HepG2 (cell line): ENCODE data around the gene ENPP7. TPM values are rescaled to one million over a fixed set of nuclear protein-coding genes. Genes with fewer than 3 reads are reported as not detected.

Experiments
- HMGA1 ChIP-seq: sonication (generic); formaldehyde crosslinking; conservative IDR thresholded peaks from 2 replicates; pipeline ENCODE4 v1.4.0; 2020; ENCODE audit warnings: missing genetic modification reagents
- HNF4G ChIP-seq, 2 experiments: sonication (generic) in 1 of 2; formaldehyde crosslinking in 1 of 2; IDR thresholded peaks; 2 replicates each; pipeline versions ENCODE4 v1.4.0 to v1.6.1; 2011 to 2020; ENCODE audit warnings: borderline replicate concordance in 2 of 2, low read depth in 2 of 2, mild to moderate bottlenecking in 2 of 2, low read length in 1 of 2, missing genetic modification reagents in 1 of 2, moderate library complexity in 1 of 2
- HNRNPLL ChIP-seq: fragments of 200-400 bp; formaldehyde crosslinking; IDR thresholded peaks from 2 replicates; pipeline ENCODE4 v1.6.1; 2017; ENCODE audit warnings: mild to moderate bottlenecking, low read depth, low read length; ENCODE audit not compliant: poor library complexity, severe bottlenecking
- HOXA5 ChIP-seq: sonication (generic); formaldehyde crosslinking; IDR thresholded peaks from 2 replicates; pipeline ENCODE4 v1.4.0; 2020; ENCODE audit warnings: missing genetic modification reagents
- NFE2L1 ChIP-seq: sonication (generic); formaldehyde crosslinking; IDR thresholded peaks from 2 replicates; pipeline ENCODE4 v1.4.0; 2020; ENCODE audit warnings: missing genetic modification reagents, mild to moderate bottlenecking, borderline replicate concordance
- SRY ChIP-seq: sonication (generic); formaldehyde crosslinking; IDR thresholded peaks from 2 replicates; pipeline ENCODE4 v1.8.0; 2022; ENCODE audit warnings: mild to moderate bottlenecking, missing genetic modification reagents
- TFDP1 ChIP-seq: IDR thresholded peaks from 2 replicates; pipeline ENCODE4 v1.6.1; 2016; ENCODE audit warnings: missing compliant biosample characterization, missing genetic modification reagents, borderline replicate concordance
- ZBTB1 ChIP-seq: sonication (generic); formaldehyde crosslinking; IDR thresholded peaks from 2 replicates; pipeline ENCODE4 v1.4.0; 2020; ENCODE audit warnings: missing genetic modification reagents, borderline replicate concordance
- ZBTB42 ChIP-seq: sonication (generic); formaldehyde crosslinking; IDR thresholded peaks from 2 replicates; pipeline ENCODE4 v1.5.0; 2020; ENCODE audit warnings: mild to moderate bottlenecking, missing genetic modification reagents
- ZFP36 ChIP-seq: fragments of 150-350 bp; IDR thresholded peaks from 2 replicates; pipeline ENCODE4 v1.6.1; 2018; ENCODE audit warnings: borderline replicate concordance, low read length, low read depth; ENCODE audit not compliant: partially characterized antibody
- ZNF572 ChIP-seq: sonication (generic); formaldehyde crosslinking; IDR thresholded peaks from 2 replicates; pipeline ENCODE4 v1.5.1; 2020; ENCODE audit warnings: mild to moderate bottlenecking, missing genetic modification reagents
- ZNF660 ChIP-seq: sonication (generic); formaldehyde crosslinking; IDR thresholded peaks from 2 replicates; pipeline ENCODE4 v1.5.1; 2020; ENCODE audit warnings: mild to moderate bottlenecking, low read depth, missing genetic modification reagents, borderline replicate concordance
- ZSCAN12 ChIP-seq: sonication (generic); formaldehyde crosslinking; IDR thresholded peaks from 2 replicates; pipeline ENCODE4 v1.9.0; 2021; ENCODE audit warnings: mild to moderate bottlenecking, missing genetic modification reagents
- polyA plus RNA-seq, 8 experiments: library from polyadenylated mRNA; depleted of rRNA in 3 of 8; stranded (reverse) in 7 of 8; unstranded in 1 of 8; fragments of >200 nt; fragmentation: Illumina TruSeq in 4 of 8; extraction: Trizol in 4 of 8; gene quantifications; 2 replicates each; pipeline versions ENCODE4 v1.2.1 to v1.2.3, GENCODE V29; 2011 to 2016; ENCODE audit warnings: low read depth in 4 of 8, missing spikeins in 1 of 8, mixed read lengths in 1 of 8; ENCODE audit not compliant: insufficient read depth in 1 of 8
- total RNA-seq, 5 experiments: library from RNA; depleted of rRNA; stranded (reverse); fragments of >200 nt; fragmentation: Illumina TruSeq; extraction: Trizol; gene quantifications; 2 replicates each; pipeline ENCODE4 v1.2.3, GENCODE V29; 2016; ENCODE audit warnings: low read depth in 1 of 5
- TF ChIP-seq, protein P1 (sequence below): sonication (generic); formaldehyde crosslinking; IDR thresholded peaks from 2 replicates; pipeline ENCODE4 v1.4.0; 2020; ENCODE audit warnings: mild to moderate bottlenecking, missing genetic modification reagents
- TF ChIP-seq, protein P2 (sequence below): sonication (generic); formaldehyde crosslinking; IDR thresholded peaks from 2 replicates; pipeline ENCODE4 v1.5.0; 2020; ENCODE audit warnings: missing genetic modification reagents, mild to moderate bottlenecking, borderline replicate concordance
- TF ChIP-seq, protein P3 (sequence below): sonication (generic); formaldehyde crosslinking; IDR thresholded peaks from 2 replicates; pipeline ENCODE4 v1.4.0; 2020; ENCODE audit warnings: low read depth, mild to moderate bottlenecking, missing genetic modification reagents

ENPP7 gene
- total and polyA plus RNA-seq, 2 of the 13 experiments (the other 11 are each of a cell fraction or from before 2014, with no cell fraction given), result 1.1 to 2.2 TPM

DNA sequence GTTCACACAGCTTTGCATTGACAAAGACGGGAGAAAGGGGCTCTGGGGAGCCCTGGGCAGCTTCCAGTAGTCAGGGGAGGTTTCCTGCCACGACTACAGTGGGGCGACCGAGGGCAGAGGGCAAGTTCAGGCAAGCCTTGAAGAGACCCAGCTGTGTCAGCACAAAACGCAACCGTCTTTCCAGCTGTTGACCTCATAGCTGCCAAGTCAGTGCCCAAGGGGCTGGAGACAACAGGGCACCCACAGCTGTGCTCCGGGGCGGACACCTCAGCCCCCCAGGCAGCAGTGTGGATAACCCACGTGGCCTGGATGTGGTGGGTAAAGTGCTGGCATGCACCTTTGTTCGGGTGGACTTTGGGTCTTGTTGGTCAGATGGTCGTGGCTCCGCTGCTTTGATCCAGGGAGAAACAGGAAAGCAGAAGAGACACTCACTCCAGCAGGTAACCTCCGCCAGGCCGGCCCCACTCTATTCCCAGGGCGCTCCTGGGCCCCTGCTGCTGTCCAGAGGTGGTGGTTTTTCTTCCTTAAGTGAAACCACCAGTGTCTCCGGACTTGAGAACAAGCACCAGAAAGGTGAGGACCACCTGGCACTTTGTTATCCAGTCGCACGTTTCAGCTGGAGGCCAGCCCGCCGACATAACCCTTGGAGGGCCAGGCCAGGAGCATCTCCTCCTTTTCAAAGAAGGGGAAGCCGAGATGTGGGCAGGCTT is 29.6 kb downstream of the ENPP7 start (continued):
- TF ChIP-seq, protein P1, sequence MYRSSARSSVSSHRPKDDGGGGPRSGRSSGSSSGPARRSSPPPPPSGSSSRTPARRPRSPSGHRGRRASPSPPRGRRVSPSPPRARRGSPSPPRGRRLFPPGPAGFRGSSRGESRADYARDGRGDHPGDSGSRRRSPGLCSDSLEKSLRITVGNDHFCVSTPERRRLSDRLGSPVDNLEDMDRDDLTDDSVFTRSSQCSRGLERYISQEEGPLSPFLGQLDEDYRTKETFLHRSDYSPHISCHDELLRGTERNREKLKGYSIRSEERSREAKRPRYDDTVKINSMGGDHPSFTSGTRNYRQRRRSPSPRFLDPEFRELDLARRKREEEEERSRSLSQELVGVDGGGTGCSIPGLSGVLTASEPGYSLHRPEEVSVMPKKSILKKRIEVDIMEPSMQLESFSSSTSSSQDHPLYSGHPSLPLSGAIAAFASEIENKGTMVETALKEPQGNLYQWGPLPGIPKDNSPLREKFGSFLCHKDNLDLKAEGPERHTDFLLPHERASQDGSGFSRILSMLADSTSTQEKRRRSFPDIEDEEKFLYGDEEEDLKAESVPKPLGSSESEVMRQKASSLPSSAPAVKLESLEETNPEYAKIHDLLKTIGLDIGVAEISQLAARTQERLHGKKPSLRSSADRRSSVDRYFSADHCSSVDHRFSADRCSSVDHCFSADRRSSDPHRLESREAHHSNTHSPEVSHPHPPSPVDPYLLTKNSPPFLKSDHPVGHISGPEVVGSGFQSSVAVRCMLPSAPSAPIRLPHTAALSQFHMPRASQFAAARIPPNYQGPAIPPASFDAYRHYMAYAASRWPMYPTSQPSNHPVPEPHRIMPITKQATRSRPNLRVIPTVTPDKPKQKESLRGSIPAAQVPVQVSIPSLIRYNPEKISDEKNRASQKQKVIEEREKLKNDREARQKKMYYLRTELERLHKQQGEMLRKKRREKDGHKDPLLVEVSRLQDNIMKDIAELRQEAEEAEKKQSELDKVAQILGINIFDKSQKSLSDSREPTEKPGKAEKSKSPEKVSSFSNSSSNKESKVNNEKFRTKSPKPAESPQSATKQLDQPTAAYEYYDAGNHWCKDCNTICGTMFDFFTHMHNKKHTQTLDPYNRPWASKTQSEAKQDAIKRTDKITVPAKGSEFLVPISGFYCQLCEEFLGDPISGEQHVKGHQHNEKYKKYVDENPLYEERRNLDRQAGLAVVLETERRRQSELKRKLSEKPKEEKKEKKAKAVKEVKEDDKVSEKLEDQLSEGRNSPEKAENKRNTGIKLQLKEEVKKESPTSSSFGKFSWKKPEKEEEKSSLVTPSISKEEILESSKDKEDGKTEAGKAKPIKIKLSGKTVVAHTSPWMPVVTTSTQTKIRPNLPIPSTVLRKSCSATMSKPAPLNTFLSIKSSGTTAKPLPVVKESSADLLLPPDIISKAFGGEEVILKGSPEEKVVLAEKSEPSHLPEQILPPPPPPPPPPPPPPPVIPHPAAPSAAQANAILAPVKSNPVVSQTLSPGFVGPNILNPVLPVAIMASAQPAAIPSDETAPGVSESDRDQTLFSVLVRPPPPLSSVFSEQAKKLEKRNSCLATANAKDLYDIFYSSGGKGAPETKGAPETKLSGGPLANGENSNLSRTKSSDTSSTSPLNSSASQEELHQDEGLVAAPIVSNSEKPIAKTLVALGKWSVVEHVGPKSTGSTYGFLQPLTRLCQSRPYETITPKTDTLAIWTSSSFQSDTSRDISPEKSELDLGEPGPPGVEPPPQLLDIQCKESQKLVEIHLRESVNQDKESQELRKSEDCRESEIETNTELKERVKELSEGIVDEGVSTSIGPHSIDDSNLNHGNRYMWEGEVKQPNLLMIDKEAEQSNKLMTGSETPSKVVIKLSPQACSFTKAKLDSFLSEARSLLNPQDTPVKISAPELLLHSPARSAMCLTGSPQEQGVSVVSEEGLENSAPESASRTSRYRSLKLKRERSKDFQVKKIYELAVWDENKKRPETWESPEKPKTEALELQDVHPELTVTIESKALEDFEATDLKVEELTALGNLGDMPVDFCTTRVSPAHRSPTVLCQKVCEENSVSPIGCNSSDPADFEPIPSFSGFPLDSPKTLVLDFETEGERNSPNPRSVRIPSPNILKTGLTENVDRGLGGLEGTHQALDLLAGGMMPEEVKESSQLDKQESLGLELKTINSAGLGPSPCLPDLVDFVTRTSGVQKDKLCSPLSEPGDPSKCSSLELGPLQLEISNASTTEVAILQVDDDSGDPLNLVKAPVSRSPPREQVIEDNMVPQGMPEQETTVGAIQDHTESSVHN (CRISPR knock-in tag), result 0 out of 2 replicates have a peak, but pooled peaks have one; percentile 6
- TF ChIP-seq ZSCAN12 (peak; percentile 51; the same call in 1 of the 2 replicates), HNRNPLL (no peak), TFDP1 (CRISPR knock-in tag) (peak; percentile 91; the same call in 1 of the 2 replicates), ZNF572 (peak; percentile 44; the same call in 1 of the 2 replicates), ZBTB1 (CRISPR knock-in tag) (no peak), HMGA1 (CRISPR knock-in tag) (no peak), HOXA5 (CRISPR knock-in tag) (peak; percentile 25; the same call in 1 of the 2 replicates), HNF4G (IDR thresholded peaks at IDR 0.05; ENCODE audit: borderline replicate concordance, low read depth, low read length) (peak; percentile 96), HNF4G (CRISPR knock-in tag; IDR thresholded peaks at IDR 0.05; ENCODE audit: borderline replicate concordance, low read depth) (peak; percentile 99), NFE2L1 (CRISPR knock-in tag) (peak; percentile 85; the same call in 1 of the 2 replicates), ZBTB42 (peak; percentile 88; the same call in 1 of the 2 replicates), SRY (peak; percentile 89; the same call in 1 of the 2 replicates), ZNF660 (CRISPR knock-in tag) (0 out of 2 replicates have a peak, but pooled peaks have one; percentile 54), ZFP36 (peak; percentile 21)
- TF ChIP-seq, protein P2, sequence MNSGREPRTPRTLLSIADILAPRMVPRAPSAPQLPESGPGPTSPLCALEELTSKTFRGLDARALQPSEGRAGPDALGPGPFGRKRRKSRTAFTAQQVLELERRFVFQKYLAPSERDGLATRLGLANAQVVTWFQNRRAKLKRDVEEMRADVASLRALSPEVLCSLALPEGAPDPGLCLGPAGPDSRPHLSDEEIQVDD (CRISPR knock-in tag), result peak; percentile 93; the same call in 1 of the 2 replicates
- TF ChIP-seq, protein P3, sequence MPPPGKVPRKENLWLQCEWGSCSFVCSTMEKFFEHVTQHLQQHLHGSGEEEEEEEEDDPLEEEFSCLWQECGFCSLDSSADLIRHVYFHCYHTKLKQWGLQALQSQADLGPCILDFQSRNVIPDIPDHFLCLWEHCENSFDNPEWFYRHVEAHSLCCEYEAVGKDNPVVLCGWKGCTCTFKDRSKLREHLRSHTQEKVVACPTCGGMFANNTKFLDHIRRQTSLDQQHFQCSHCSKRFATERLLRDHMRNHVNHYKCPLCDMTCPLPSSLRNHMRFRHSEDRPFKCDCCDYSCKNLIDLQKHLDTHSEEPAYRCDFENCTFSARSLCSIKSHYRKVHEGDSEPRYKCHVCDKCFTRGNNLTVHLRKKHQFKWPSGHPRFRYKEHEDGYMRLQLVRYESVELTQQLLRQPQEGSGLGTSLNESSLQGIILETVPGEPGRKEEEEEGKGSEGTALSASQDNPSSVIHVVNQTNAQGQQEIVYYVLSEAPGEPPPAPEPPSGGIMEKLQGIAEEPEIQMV (CRISPR knock-in tag), result peak; percentile 86
